HG02642 (cell line): ENCODE measurements around the gene PEDS1.
"Not testable (repeated sequence)": the region's sequence is repeated elsewhere in the genome, so short reads cannot be mapped to it uniquely, and the experiment has no call there.

Experiments used
- ATAC-seq: cut with Tn5 transposase; IDR thresholded peaks from one replicate; pipeline ENCODE4 v1.9.1; 2021; ENCODE audit warnings: mild to moderate bottlenecking; ENCODE audit not compliant: unreplicated experiment, poor library complexity

PEDS1 gene

DNA sequence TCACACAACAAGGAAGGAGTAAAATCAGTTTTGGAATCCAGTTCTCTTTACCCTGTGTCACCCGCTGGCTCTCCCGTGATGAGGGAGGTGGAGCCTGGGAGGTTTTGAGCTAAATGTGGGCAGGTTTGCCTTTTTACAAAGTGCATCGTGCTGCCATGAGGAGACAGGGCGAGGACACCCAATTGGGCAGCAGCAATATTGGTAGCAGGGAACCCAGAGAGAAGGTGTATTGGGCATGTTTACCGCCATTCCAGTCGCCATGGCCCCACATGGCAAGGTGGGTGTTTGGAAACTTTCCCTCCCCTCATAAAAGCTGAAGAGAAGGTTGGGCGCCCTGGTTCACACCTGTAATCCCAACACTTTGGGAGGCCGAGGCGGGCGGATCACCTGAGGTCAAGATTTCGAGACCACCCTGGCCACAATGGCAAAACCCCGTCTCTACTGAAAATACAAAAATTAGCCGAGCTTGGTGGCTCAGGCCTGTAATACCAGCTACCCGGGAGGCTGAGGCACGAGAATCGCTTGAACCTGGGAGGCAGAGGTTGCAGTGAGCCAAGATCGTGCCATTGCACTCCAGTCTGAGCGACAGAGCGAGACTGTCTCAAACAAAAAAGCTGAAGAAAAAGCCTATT lies 37.0 kb downstream of the PEDS1 start:
- ATAC-seq, result no peak

DNA sequence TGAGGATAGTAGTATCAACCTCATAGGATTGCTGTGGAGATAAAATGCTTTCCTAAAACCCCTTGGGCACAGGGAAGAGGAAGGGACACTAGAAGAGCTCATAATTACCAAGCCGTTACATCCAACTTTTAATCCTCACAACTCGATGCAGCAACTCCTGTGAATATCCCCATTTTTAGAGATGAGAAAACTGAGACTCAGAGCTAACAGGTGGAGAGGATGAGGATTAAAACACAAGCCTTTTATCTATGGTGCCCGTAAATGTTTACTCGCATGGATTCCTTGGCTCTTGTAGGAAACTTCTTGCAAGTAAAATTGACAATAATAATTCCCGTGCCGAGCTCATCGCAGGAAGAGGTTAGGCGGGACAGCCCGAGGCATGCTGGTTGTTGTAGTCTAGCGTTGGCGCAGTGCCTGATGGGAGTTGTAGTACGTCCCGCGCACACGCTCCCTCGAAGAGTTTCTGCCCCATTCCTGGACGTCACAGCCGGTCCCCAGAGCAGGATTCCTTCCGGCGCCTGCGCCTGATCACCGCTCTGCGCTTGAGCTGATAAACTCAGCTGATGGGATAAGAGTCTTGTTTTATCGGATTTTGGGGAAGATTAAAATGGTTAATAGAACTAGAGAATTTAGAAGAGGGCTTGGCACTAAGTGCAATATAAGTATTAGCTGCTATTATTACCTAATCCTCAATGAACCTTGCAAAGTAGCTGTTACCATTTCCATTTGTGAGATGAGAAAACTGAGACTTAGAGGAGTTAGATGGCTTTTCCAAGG lies 37.7 kb downstream of the PEDS1 start:
- ATAC-seq, result peak; percentile 79

DNA sequence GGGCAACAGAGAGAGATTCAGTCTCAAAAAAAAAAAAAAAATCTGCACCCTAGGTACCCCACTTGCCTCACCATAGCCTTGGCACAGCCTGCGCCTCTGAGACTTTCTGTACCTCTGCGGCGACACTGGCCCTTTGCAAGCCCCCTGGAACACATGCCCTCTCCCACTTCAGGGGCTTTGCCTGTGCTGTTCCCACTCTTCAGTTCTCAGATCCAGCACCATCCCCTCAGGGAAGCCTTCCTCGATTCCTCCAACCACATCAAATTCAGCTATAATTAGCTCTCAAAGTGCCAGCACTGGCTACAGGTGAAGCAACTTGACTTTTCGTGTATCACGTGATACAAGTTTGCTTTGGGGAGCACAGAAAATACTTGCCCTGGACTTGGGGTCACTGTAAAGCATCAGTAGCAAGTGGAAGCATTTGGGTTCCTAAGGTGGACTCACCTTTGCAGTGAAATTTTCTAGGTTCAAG lies 38.4 kb downstream of the PEDS1 start:
- ATAC-seq, result no peak

DNA sequence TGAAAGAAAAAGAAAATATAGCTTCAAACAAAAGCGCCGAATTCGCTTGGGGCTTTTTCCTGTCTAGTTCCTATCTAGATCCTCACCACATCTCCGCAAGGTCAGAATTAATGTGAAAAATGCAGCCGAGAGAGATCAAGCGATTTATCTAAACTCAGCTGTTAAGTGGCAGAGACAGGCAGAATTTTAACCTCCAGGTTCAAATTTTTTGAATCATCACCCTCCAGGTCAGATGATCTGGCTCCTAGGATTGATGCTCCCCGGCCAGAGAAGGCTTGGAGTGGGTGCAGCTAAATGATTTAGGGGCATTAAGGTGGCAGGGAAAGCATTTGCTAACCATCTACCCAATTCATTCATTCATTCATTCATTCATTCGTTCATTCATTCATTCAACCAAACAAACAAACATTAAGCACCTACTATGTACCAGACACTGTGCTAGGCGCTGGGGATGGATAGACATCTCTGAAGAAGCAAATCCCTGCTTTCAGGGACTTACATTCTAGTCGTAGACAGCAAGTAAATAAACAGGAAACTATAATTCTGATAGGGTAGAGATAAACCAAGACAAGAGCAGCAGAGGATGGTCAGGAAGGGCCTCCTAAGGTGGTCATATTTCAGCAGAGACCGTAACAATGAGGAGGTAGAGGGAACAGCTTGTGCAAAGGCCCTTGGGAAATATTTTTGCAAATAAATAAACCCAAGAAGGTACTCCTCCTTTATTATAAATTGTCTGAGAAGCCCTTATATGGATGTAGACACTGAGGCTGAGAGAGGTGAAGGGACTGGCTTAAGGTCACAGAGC lies 39.9 kb downstream of the PEDS1 start:
- ATAC-seq, result no peak

DNA sequence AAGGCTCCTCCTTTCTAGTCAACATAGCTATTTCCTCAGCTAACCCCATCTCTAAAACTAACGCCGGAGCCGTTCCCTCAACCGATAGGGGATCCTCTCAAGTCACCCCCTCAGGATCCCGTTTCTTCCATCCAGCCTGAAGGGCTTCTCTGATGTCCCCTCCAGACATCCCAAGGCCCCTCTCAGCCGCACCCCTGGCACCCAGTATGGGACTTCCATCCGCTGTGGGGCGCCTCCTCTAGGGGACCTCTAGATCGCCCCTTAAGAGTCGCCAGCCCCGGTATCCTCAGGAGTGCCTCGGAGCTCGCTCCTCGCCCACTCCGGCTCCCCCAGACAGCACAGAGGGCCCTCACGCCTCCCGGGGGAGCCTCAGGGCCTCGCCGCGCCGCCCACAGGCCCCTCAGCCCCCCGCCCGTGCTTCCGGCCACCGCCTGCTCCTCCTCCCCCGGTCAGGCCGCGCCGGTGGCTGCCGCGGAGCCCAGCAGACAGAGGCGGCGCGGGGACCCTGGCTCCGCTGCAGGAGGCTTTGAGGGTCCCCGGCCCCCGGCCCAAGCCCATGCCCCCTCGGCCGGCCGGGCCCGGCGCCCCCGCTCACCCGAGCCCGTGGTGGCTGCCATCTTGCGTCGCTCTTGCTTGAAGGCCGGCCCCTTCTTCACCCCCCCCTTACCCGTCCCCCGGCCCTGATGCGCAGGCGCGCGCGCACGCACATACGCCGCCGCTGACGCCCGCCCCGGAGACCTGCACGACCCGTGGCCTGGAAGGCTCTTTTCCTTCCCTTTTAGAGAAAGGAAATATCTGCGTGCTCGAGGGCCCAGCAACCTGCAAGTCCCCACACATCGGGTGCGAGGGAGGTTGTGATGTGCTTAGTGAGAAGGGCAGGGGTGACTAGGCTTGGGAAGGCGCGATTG lies 40.8 kb downstream of the PEDS1 start, which contains the start of gene UBE2V1:
TSS of gene UBE2V1 (minus strand) at position 639 of the 908 bp plus-strand sequence. CDS start at position 617, 22 bp downstream.
- ATAC-seq, result peak; percentile 50

DNA sequence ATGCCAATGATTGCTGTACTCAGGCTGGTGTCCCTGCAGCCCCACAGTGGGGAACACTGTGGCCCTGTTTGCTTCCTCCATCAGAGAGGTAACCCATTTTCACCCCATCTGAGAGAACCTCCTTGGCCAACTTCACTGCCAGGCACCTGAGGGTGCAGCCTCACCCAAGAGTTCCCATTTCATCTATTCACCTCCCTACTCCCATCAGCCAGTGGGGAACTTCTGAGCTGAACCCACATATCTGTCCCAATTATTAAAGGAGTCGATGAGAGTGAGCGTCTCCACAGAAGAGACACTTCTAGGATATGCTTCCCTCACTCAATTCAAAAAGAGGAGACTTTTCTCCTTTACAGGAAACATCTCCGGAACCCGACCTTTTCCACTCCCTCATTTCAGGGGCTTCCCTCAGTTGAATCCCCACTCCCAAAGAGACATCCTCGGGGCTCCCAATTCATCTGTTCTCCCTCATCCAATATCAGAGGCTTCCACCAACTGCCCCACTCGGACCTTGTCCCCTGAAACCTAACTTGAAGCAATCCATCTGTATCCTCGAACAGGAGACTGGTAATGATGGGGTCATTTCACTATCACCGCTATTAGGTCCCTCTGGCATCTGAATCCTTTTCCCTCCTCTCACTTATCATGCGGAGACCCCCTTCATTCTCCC lies 41.6 kb downstream of the PEDS1 start:
- ATAC-seq, result no peak

DNA sequence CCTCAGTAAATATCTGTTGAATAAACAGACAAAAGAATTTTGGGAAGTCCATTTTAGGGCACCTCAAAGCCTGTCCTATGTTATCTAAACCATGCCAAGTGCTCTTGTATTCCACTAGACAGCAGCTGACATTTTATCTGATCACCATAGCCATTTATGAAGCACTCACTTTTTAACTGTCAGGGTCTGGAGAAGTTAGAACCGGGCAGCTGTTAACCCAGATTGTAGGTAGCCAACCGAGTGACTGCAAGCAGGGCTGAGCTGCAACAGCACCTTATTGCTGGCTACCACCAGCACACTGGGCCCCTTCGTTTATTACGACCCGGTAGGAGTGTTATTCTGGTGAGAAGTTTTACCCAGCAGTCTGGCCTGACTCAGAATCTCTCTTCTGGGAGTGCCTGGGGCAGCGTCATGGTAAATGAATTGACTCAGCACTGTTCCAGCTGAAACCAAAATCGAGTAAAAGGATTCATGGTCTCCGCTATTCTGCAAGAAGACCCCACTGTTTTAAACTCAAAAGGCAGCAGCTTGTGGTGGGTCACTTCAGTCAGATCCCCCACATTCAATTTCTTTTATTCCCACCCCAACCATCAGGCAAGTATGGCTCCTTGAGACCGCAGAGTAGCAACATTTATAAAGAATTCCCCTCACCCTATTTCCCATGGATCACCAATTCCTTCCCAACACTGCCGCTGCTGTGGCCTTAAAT lies 42.2 kb downstream of the PEDS1 start:
- ATAC-seq, result no peak

DNA sequence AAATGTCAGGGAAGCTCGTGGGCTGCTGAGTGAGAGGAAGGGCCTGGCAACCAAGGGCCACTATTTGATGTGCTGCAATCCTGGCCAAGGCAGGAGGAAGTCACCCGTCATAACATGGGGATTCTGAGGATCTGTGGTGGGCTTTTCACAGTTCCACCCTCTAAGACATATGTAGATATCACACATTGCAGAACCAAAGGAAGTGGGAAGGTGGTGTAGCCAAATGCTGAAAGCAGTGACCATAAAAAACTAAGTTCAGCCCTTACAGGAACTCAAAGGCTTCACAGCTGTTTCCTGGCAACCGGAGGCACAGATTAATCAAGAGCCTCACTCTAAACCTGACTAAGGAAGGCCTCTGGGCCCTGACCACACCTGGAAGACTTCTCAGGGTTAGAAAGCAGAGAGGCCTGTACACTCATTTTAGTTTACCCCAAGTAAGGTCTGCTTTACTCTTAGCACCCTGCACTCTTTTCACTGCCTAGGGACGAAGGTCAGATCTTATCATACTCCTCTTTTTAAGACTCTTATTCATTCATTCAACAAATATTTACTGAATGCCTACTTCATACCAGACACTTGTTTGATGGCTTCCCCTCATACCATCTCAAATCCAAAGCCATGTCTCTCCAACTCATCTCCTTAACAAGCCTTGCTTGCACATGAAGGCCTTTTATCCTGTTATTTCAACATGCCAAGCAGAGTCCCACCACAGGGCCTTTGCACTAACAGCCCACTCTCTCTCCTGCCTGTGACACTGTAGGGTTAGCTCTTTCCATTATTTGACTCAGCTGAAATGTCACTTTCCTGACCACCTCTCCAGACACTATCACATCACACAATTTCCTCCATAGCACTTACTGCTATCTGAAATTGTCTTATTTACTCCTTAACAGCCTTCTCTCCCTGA lies 43.1 kb downstream of the PEDS1 start:
- ATAC-seq, result peak; percentile 27

DNA sequence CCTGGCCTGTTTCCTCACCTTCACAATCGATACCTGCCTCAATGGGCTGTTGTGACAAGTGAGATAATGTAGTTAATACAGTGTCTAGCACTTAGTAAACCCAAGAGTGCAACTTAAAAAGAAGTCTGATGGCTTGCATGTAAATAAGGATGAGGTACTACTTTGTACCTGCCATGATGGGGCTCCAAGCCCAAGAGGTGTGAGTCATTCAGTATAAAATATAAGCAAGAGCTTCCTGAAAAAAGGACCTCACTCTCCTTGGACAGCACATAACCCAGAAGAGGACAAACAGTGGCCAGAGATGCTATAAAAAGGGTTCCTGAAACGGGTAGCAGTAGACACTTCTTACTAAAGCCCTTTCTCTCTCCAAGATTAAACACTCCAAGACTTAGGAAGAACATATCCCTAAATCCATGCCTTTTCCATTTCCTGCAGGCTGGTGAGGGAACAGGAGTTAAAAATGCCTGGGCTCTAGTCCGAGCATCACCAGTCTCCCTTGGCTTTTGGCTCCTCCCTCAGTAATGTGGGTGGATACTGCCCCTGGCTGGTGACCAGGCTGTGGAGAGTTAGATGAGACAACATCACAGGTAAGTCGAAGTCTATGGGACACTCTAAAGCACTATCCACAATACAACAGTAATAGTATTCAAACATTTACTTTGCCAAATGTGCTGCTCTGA lies 44.8 kb downstream of the PEDS1 start:
- ATAC-seq, result no peak

DNA sequence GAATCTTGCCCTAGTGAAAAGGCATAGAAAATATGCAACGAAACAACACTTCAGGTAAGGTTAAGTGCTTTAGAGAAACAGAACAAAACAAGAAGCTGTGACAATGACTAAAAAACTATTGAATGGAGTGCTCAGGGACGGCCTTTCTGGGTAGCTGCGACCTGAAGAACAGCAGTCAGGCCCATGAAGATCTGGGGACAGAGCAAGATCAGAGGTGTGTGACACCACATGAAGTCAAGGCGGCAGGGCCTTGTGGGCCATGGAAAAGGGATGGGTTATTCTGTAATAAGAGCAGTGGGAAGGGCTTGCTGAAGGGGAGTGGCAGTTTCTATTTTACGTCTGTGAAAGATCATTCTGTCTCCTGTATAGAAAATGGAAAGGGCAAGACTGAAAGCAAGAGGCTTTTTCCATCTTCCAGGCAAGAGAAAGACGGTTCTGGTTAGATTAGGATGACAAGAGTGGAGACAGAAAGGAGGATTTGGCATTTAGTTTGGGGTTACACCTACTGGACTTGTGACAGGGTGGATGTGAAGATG lies 45.7 kb downstream of the PEDS1 start:
- ATAC-seq, result no peak

DNA sequence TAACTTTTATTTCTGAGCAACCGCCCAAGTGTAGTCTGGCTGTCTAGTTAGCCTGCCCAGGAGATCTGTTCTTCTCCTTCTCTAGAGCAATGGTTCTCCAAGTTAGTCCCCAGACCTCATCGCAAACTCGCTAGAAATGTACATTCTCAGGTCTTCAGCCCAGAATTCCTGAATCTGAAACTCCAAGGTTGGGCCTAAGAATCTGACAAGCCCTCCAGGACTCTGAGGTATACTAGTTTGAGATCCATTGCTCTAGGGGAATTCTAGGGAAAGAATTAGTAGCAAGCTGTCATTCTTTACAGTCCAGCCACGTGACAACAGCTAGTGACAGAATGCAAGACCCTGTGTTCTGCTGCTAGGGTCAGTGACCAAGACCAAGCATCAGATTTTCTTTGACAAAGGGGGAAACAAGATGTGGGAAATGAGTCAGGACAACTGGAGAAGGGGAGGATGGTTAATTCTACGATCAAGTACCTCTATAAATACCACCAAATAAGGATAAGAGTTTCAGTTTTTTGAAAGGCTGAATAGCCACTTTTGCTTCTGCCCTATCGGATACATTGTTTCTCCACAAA lies 46.4 kb downstream of the PEDS1 start:
- no peak for ATAC-seq

DNA sequence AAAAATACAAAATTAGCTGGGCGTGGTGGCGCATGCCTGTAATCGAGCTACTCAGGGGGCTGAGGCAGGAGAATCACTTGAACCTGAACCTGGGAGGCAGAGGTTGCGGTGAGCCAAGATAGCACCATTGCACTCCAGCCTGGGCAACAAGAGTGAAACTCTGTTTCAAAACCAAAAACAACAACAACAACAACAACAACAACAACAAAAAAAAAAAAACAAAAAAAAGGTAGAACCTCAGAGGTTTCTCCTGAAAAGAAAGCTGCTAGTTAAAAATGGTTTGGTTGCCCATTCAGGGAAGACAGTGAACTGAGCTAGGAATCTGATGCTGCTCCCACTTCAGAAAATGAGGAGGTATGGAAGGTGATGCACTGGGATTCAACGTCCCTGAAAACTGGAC lies 46.9 kb downstream of the PEDS1 start:
- ATAC-seq, result not testable (repeated sequence)
